Adrenal gland (tissue), 5 donors: ENCODE measurements around the gene CACNA1G.

Experiments
- CTCF ChIP-seq, 6 experiments: fragments of 450-650 bp in 4 of 6; fragments of 200-600 bp in 2 of 6; sonication (generic) in 1 of 6; IDR thresholded peaks; 1 replicate in 5 of 6; 2 replicates in 1 of 6; pipeline versions ENCODE4 v1.5.1 to v1.8.0; 2016 to 2021; ENCODE audit warnings: antibody characterized with exemption in 6 of 6, mild to moderate bottlenecking in 2 of 6, moderate library complexity in 1 of 6
- POLR2A ChIP-seq, 2 donors: fragments of 450-650 bp; IDR thresholded peaks; one replicate each; pipeline ENCODE4 v1.6.1; 2017; ENCODE audit warnings: antibody characterized with exemption in 2 of 2, mild to moderate bottlenecking in 2 of 2, moderate library complexity in 1 of 2
- donor health status: DM: no; HTN: no; CAD: no.

GRCh38 chr17:50541402-50541715 lies 19.2 kb upstream of the CACNA1G start:
- TF ChIP-seq CTCF (IDR thresholded peaks at IDR 0.05) = no peak
- no peak for TF ChIP-seq POLR2A (IDR thresholded peaks at IDR 0.05)
